ENCODE data around the gene FAM236B.
"Not testable (repeated sequence)": the region's sequence is repeated elsewhere in the genome, so short reads cannot be mapped to it uniquely, and the experiment has no call there.

FAM236B gene

DNA sequence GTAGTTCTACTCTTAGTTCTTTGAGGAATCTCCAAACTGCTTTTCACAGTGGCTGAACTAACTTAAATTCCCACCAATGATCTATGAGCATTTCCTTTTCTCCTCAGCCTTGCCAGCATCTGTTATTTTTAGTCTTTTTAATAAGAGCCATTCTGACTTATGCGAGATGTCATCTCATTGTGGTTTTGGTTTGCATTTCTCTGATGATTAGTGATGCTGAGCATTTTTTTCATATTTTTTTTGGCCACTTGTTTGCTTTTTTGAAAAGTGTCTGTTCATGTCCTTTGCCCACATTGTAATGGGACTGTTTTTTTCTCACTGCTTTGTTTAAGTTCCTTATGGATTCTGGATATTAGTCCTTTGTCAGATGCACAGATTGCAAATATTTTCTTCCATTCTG lies 46.9 kb downstream of the FAM236B start:
- H4K20me1 ChIP-seq = no peaks in the 10 kb centered on the region; the same call in 1 of the 2 replicates
- no peaks in the 10 kb centered on the region for H3K36me3 ChIP-seq
- peaks cover 12% of the 10 kb centered on the region; the same call in 1 of the 2 replicates for H3K9me3 ChIP-seq
- no peak overlapping the region for H3K4me3 ChIP-seq
- no peak overlapping the region for H3K9ac ChIP-seq
- peaks cover 70% of the 10 kb centered on the region for H3K27me3 ChIP-seq
- no peak overlapping the region for H3K4me2 ChIP-seq
- no peaks in the 10 kb centered on the region for H3K4me1 ChIP-seq
- H3K27ac ChIP-seq = no peak overlapping the region
- TF ChIP-seq Cebpa-rat (IDR thresholded peaks at IDR 0.05) = no peak

- H3K27ac ChIP-seq, H3K9ac ChIP-seq, H3K4me3 ChIP-seq: not testable (repeated sequence)
These were observed 48.8 kb downstream of the FAM236B start for GRCh38 chrX:72733636-72734035.

More at GRCh38 chrX:72733636-72734035, 48.8 kb downstream of the FAM236B start:
- H3K36me3 ChIP-seq, H3K4me2 ChIP-seq, H4K20me1 ChIP-seq, H3K4me1 ChIP-seq: not testable (repeated sequence)
- Histone ChIP-seq H3K9me3 (peaks cover 12% of the 10 kb centered on the region; the same call in 1 of the 2 replicates), H3K27me3 (peaks cover 62% of the 10 kb centered on the region)

Data from BLaER1 (cell line).